ENCODE results near the gene NSUN5. TPM values are rescaled to one million over a fixed set of nuclear protein-coding genes. Genes with fewer than 3 reads are reported as not detected.
"Not testable (repeated sequence)": the region's sequence is repeated elsewhere in the genome, so short reads cannot be mapped to it uniquely, and the experiment has no call there.

NSUN5 gene
- total RNA-seq, 2 donors from 2014 or later: 53.5 to 60.5 TPM

DNA sequence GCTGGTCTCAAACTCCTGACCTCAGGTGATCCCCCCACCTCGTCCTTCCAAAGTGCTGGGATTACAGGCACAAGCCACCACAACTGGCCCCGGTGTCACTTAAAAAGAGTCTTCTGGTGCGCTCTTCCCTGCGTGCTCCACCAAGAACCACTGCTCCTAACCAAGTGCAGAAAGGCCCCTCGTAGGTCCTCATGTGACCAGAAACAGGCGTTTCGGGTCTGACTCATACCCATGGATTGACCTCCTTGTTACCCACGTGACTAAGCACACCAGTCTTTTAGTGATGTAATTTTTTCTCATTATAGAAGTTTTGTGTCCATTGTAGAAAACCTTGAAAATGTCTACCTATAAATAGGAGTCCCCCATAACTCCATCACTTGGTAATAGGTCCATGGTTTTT, 33.3 kb upstream of the NSUN5 start:
- Mint-ChIP-seq H3K4me3 (no peak overlapping the region), H3K36me3 (ENCODE audit: insufficient read depth in 2 of 2) (no peaks in the 10 kb centered on the region), H3K9me3 (no peaks in the 10 kb centered on the region), H3K4me1 (ENCODE audit: low read depth) (peaks cover 5% of the 10 kb centered on the region), H3K27ac (no peak overlapping the region), H3K27me3 (ENCODE audit: low read depth) (no peaks in the 10 kb centered on the region)
- DNase-seq (peak in 1 of 2 donors; percentile 12), ATAC-seq (replicated peaks in 1 of 2) (peak; percentile 39 to 45)

DNA sequence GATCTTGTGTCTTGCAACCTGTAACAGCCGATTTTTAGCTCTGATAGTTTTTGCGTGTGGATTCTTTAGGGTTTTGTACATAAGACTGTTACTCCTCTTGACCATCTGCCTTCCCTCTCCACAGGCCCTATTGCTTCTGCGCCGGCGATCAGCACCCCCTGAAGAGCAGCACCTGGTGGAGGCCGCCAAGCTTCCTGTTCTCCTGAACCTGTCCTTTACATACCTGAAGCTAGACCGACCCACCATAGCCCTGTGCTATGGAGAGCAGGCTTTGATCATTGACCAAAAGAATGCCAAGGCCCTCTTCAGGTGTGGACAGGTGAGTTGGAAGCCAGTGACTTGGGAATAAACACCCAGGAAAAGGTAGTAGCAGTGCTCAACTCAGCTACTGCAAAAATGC, 31.9 kb upstream of the NSUN5 start:
- peaks cover 5% of the 10 kb centered on the region for H3K4me1 Mint-ChIP-seq (ENCODE audit: low read depth)
- H3K9me3 Mint-ChIP-seq: no peaks in the 10 kb centered on the region
- H3K36me3 Mint-ChIP-seq (ENCODE audit: insufficient read depth in 2 of 2): no peaks in the 10 kb centered on the region
- DNase-seq (no peak), ATAC-seq (replicated peaks in 1 of 2) (no peak)
- H3K27ac Mint-ChIP-seq: no peak overlapping the region
- no peaks in the 10 kb centered on the region for H3K27me3 Mint-ChIP-seq (ENCODE audit: low read depth)
- no peak overlapping the region for H3K4me3 Mint-ChIP-seq

DNA sequence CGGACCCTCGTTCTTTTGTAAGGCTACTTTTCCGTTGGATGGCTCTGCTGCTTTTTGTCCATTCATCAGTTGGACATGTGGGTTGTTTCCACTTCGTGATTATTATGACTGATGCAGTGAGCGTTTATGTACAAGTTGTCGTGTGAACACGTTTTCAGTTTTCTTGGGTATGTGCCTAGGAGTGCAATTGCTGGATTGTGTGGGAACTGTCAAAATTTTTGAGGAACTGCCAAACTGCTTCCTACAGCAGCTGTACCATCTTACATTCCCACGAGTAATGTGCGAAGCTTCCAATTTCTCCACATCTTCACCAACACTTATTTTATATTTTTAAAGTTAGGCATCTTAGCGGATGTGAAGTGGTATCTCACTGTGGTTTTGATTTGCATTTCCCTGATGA, 29.7 kb upstream of the NSUN5 start:
- no peaks in the 10 kb centered on the region for H3K36me3 Mint-ChIP-seq (ENCODE audit: insufficient read depth in 2 of 2)
- ATAC-seq (replicated peaks in 1 of 2): no peak
- H3K4me1 Mint-ChIP-seq (ENCODE audit: low read depth): peaks cover 5% of the 10 kb centered on the region
- no peaks in the 10 kb centered on the region for H3K9me3 Mint-ChIP-seq
- no peaks in the 10 kb centered on the region for H3K27me3 Mint-ChIP-seq (ENCODE audit: low read depth)
- H3K4me3 Mint-ChIP-seq: no peak overlapping the region
- no peak overlapping the region for H3K27ac Mint-ChIP-seq
- DNase-seq: no peak

DNA sequence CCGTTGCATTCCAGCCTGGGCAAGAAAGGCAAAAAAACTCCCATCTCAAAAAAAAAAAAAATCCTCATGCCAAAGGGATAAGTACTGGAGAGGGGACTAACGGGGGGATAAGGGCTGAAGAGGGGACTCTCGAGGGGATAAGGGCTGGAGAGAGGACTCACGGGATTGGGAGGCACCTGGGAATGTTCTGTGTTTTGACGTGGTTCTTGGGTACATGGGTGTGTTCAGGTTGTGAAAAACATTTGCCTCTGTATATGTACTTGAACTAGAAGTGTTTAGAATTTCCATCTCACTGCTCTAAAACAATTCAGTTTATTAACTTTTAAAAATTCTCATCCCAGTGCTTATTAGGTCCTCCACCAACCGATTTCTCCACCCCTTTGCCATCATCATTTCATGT, 23.8 kb upstream of the NSUN5 start:
- H3K27me3 Mint-ChIP-seq (ENCODE audit: low read depth): no peaks in the 10 kb centered on the region
- no peaks in the 10 kb centered on the region for H3K36me3 Mint-ChIP-seq (ENCODE audit: insufficient read depth in 2 of 2)
- no peak overlapping the region for H3K4me3 Mint-ChIP-seq
- H3K27ac Mint-ChIP-seq: no peak overlapping the region
- no peaks in the 10 kb centered on the region for H3K4me1 Mint-ChIP-seq (ENCODE audit: low read depth)
- ATAC-seq (replicated peaks in 1 of 2) (no peak), DNase-seq (no peak)
- no peaks in the 10 kb centered on the region for H3K9me3 Mint-ChIP-seq

DNA sequence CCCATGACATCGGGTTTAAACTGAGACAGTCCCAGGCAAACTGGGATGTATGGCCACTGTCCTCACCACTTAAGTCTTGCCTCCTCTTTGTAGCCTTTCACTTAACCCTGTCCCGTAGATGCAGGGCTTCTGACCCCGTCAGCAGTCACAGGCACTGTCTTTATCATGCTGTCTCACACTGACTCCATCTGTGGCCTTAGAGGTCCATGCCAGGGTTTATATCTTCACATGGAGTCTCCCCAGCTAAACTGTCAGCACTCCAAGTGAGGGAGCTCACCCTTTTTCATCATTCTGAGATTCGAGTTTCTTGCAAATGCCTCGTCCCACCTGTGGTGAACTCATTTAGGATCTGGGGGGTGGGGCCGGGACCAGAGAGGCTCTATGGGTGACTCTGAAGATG, 22.1 kb upstream of the NSUN5 start:
- Mint-ChIP-seq H3K4me3 (no peak overlapping the region), H3K27me3 (ENCODE audit: low read depth) (no peaks in the 10 kb centered on the region), H3K9me3 (no peaks in the 10 kb centered on the region), H3K36me3 (ENCODE audit: insufficient read depth in 2 of 2) (no peaks in the 10 kb centered on the region), H3K27ac (no peak overlapping the region), H3K4me1 (ENCODE audit: low read depth) (no peaks in the 10 kb centered on the region)
- ATAC-seq (replicated peaks in 1 of 2) (no peak), DNase-seq (no peak)

DNA sequence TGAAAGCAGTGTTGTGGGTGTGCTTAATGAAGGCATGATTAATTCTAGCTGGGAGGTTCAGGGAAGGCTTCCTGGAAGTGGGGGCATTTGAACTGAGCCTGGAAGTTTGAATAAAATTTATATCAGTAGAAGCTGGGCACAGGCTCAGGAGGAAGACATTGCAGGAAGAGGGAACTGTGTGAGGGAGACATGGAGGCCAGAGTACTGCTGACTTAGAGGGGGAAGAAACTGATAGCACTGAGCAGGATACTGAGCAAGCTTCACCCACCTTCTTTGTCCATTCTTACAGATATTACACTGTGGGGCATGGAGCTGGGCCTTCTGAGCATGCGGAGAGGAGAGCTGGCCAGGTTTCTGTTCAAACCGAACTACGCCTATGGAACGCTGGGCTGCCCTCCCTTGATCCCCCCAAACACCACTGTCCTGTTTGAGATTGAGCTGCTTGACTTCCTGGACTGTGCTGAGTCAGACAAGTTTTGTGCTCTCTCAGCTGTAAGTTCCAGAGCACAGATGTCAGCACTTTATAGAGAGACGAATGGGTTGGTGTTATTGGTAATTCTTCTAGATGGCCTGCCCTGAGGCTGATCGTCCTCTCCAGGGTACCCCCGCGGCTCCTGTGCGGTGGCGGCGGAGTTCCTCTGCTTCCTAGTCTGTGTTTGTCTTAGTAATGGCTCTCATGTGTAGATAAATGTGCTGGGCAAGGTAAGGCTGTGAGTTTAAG, 21.4 kb upstream of the NSUN5 start:
- no peak for ATAC-seq (replicated peaks in 1 of 2)
- no peaks in the 10 kb centered on the region for H3K9me3 Mint-ChIP-seq

DNA sequence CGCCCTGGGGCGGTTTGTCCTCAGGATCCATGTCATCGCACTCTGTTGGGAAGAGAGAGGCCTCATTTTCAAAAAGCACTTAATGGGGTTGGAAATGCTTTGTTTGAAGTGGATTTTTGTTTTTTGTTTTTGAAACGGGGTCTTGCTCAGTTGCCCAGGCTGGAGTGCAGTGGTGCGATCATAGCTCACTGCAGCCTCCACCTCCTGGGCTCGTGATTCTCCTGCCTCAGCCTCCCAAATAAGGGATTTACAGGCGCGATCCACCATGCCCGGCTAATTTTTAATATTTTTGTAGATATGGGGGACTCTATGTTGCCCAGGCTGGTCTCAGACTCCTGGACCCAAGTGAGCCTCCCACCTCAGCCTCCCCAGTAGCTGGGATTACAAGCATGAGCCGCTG, 20.1 kb upstream of the NSUN5 start:
- Mint-ChIP-seq H3K4me1 (ENCODE audit: low read depth) (peaks cover 8% of the 10 kb centered on the region), H3K4me3 (no peak overlapping the region), H3K36me3 (ENCODE audit: insufficient read depth in 2 of 2) (no peaks in the 10 kb centered on the region), H3K27me3 (ENCODE audit: low read depth) (no peaks in the 10 kb centered on the region), H3K9me3 (no peaks in the 10 kb centered on the region), H3K27ac (no peak overlapping the region)
- DNase-seq: no peak
- no peak for ATAC-seq (replicated peaks in 1 of 2)

More for the DNA sequence above, 21.4 kb upstream of the NSUN5 start:
- Mint-ChIP-seq H3K4me3 (no peak overlapping the region), H3K27ac (no peak overlapping the region), H3K27me3 (ENCODE audit: low read depth) (no peaks in the 10 kb centered on the region), H3K36me3 (ENCODE audit: insufficient read depth in 2 of 2) (no peaks in the 10 kb centered on the region), H3K4me1 (ENCODE audit: low read depth) (no peaks in the 10 kb centered on the region)
- DNase-seq: no peak

DNA sequence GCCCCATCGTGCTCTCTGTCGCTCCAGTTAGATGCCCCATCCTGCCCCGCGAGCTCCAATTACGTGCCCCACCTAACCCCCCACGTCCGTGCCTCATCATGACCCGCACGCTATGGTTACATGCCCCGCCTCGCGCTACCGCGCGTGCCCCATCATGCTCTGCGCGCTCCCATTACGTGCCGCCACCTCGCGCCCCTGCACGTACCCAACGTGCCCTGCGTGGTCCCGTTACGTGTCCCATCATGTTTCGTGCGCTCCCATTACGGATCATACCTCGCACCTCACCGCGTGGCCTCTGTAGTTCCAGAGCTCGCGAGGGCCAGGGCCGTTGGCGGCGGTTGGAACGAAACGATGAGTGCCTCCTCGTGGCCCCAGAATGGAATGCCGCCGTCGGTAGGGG, 19.3 kb upstream of the NSUN5 start, which contains the start of the genes FKBP6 and TRIM50:
Gene FKBP6 (plus strand): TSS at position 240 of the 400 bp plus-strand sequence. CDS start 268 bp downstream, outside the sequence.
Gene TRIM50 (minus strand): TSS at position 161 of the 400 bp plus-strand sequence. CDS start 3,295 bp downstream, outside the sequence.
- H3K4me1 Mint-ChIP-seq (ENCODE audit: low read depth): peaks cover 10% of the 10 kb centered on the region
- ATAC-seq (replicated peaks in 1 of 2); H3K27ac Mint-ChIP-seq; H3K4me3 Mint-ChIP-seq; H3K27me3 Mint-ChIP-seq (ENCODE audit: low read depth); DNase-seq; H3K36me3 Mint-ChIP-seq (ENCODE audit: insufficient read depth in 2 of 2); H3K9me3 Mint-ChIP-seq: not testable (repeated sequence)

DNA sequence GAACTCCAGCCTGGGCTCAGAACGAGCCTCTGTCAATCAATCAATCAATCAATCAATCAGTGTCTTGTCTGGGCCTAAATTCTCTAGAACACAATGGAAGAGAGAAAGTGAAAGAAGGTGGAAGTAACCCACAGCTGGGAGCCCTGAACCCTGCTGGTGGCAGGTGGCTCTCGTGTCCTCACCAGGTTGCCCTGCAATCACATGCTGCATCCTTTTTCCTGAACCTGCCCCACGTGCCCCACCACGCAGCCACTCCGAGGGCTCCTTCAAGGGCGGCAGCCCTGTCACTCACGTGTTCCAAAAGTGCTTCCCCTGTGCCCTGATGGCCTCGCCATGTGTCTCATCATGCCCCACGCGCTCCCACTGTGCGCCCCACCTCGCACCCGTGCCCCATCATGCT, 18.8 kb upstream of the NSUN5 start:
- H3K4me1 Mint-ChIP-seq (ENCODE audit: low read depth): peaks cover 10% of the 10 kb centered on the region
- H3K36me3 Mint-ChIP-seq (ENCODE audit: insufficient read depth in 2 of 2); ATAC-seq (replicated peaks in 1 of 2); H3K27me3 Mint-ChIP-seq (ENCODE audit: low read depth); H3K4me3 Mint-ChIP-seq; H3K9me3 Mint-ChIP-seq; H3K27ac Mint-ChIP-seq; DNase-seq: not testable (repeated sequence)

DNA sequence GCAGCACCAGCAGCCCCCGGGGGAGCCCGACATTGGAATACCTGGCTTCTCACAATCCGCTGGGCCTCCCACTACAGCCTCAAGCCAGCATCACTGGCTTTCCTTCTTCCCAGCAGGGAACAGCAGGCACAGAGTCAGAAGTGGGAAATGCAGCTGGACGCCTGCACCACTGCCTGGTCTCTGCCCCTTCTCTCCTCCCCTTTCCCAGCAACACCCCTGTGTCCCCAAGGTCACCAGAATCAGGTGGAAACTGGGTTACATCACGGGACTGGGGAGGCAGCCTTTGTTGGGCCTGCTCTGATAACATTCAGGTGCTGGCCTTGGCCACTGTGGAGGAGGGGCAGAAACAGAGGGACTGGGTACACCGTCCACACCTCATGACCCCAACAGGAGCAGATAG, 16.8 kb upstream of the NSUN5 start:
- H3K4me1 Mint-ChIP-seq (ENCODE audit: low read depth): peaks cover 10% of the 10 kb centered on the region
- not testable (repeated sequence) for H3K9me3 Mint-ChIP-seq; ATAC-seq (replicated peaks in 1 of 2); H3K27me3 Mint-ChIP-seq (ENCODE audit: low read depth); H3K4me3 Mint-ChIP-seq; H3K36me3 Mint-ChIP-seq (ENCODE audit: insufficient read depth in 2 of 2); DNase-seq; H3K27ac Mint-ChIP-seq

DNA sequence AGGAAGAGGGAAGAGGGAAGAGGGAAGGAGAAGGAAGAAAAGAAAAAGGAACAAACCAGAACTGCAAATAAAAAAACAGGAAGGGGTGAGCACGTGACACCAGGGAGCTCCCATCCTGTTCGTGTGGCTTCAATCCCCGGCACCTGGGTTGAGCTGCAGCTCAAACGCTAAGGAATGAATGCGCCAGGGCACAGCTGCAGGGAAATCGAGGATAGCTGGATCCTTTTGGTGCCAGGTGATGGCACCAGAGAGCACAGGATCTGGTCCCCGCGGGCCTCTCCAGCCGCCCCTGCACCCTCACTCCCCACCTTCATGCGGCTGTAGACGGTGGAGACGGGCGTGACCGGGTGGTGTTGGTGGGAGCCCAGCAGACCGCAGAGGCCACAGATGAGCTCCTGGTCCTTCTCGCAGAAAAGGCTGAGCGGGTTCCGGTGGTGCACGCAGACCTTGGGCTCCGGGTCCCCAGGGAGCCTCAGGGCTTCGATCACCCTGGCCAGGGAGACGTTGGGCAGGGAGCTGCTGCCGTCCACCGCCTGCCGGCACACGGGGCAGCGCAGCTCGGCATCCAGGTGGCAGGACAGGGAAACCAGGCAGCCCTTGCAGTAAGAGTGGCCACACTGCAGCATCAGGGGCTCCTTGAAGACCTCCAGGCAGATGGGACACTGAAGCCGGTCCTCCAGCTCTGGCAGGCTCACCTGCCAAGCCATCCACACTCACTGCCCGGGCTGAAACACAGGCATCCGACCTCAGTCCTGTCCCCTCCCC, 15.6 kb upstream of the NSUN5 start:
- not testable (repeated sequence) for H3K9me3 Mint-ChIP-seq; H3K27me3 Mint-ChIP-seq (ENCODE audit: low read depth); H3K27ac Mint-ChIP-seq; H3K36me3 Mint-ChIP-seq (ENCODE audit: insufficient read depth in 2 of 2)
- Mint-ChIP-seq H3K4me1 (ENCODE audit: low read depth) (peaks cover 10% of the 10 kb centered on the region), H3K4me3 (peak overlapping the region; percentile 64 to 69)
- DNase-seq (peak; percentile 55 to 56), ATAC-seq (replicated peaks in 1 of 2) (peak; percentile 91 to 94)

DNA sequence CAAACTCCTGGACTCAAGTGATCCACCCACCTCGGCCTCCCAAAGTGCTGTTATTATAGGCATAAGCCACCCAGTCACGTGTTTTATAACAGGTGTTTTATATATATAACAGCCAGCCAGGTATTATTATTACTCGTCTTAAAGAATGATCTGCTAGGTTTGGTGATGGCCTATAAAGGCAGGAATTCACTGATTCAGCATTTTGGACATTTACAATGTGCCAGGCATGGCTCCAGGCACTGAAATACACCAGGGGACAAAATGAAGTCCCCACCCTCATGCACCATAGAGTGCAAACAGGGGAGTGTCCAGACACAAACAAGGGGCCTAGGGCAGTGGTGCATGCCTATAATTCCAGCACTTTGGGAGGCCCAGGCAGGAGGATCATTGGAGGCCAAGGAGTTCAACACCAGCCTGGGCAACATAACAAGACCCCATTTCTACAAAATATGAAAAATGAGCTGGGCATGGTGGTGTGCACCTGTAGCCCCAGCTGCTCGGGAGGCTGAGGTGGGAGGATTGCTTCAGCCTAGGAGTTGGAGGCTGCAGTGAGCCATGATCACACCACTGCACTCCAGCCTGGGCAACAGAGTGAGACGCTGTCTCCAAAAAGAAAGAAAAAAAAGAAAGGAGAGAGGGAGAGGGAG, 14.9 kb upstream of the NSUN5 start:
- ATAC-seq (replicated peaks in 1 of 2); DNase-seq; H3K27me3 Mint-ChIP-seq (ENCODE audit: low read depth); H3K27ac Mint-ChIP-seq; H3K36me3 Mint-ChIP-seq (ENCODE audit: insufficient read depth in 2 of 2); H3K9me3 Mint-ChIP-seq: not testable (repeated sequence)
- peaks cover 10% of the 10 kb centered on the region for H3K4me1 Mint-ChIP-seq (ENCODE audit: low read depth)
- H3K4me3 Mint-ChIP-seq: peak overlapping the region; percentile 64 to 69

DNA sequence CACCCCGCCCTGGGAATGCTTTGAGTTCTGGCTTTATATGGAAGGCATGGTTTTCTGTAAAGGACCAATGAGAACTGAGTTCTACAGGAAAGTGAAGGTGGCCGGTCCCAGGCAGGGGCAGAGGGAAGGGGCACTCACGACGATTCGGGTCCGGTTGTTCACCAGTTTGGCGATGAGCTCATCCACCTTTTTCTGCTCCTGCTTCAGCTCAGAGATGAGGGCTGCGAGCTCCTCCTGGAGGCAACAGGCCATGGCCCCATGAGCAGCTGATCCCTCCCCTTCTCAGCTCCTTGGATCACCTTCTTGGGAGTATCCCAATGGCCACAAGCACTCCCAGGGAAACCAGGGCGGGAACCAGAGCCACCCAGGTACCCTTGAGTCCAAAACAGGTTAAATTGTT, 11.4 kb upstream of the NSUN5 start:
- H3K4me3 Mint-ChIP-seq; H3K36me3 Mint-ChIP-seq (ENCODE audit: insufficient read depth in 2 of 2); ATAC-seq (replicated peaks in 1 of 2); H3K9me3 Mint-ChIP-seq; DNase-seq; H3K27me3 Mint-ChIP-seq (ENCODE audit: low read depth); H3K27ac Mint-ChIP-seq: not testable (repeated sequence)
- H3K4me1 Mint-ChIP-seq (ENCODE audit: low read depth): peaks cover 10% of the 10 kb centered on the region

All from activated T-cell treated with anti-CD3 and anti-CD28 coated beads, Interleukin-2, amount 50 U/mL, for 72 hours (primary cell).